ENCODE measurements around the gene NUB1.

DNA sequence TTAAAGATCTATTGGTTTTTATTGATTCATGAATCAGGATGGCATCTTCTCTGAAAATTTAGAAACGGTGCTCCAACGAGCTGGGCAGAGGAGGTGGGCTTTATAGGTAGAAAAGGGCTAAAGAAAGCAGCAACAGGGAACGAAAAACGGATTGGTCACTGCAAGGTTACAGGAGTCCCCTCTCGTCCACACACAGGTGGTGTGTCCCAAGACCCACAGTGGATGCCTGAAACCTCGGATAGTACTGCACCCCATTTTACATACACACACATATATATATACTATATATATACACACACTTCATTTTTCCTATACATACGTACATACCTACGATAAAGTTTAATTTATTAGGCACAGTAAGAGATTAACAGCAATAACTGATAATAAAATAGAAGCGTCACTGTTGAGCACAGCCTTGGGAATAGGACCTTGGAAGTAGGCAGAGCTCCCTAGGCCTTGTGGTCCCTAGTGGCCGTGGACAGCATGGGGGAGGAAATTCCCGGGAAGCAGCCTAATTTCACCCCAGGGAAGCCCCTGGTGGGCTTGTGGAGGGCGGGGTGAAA lies 737 bp upstream of the NUB1 start:
- no peak for TF ChIP-seq CTCF (conservative IDR thresholded peaks at IDR 0.05 in 1 of 2, IDR thresholded peaks at IDR 0.05 in 1 of 2; ENCODE audit: extremely low read depth in 1 of 2, insufficient read depth in 1 of 2, low read depth in 1 of 2, low read length in 2 of 2)
- no peak for TF ChIP-seq EZH2 (IDR thresholded peaks at IDR 0.05; ENCODE audit: borderline replicate concordance, low read length)
